Sigmoid colon (tissue), 4 donors: ENCODE results near the gene SSBP3.

ENCODE experiments used
- CTCF ChIP-seq, 4 experiments: fragments of 450-650 bp in 3 of 4; fragments of 200-600 bp in 1 of 4; IDR thresholded peaks; one replicate each; pipeline ENCODE4 v1.5.1; 2016 to 2019; ENCODE audit warnings: antibody characterized with exemption in 4 of 4, mild to moderate bottlenecking in 3 of 4, moderate library complexity in 2 of 4
- EP300 ChIP-seq, 4 donors: sonication (generic); formaldehyde crosslinking; IDR thresholded peaks; one replicate each; pipeline ENCODE4 v1.6.1; 2017; ENCODE audit warnings: antibody characterized with exemption in 4 of 4
- POLR2A ChIP-seq, 2 donors: fragments of 450-650 bp; IDR thresholded peaks; one replicate each; pipeline ENCODE4 v1.6.1; 2016; ENCODE audit warnings: antibody characterized with exemption in 2 of 2, mild to moderate bottlenecking in 2 of 2, moderate library complexity in 2 of 2
- POLR2AphosphoS5 ChIP-seq, 4 donors: sonication (generic); formaldehyde crosslinking; IDR thresholded peaks; one replicate each; pipeline ENCODE4 v1.6.1; 2017; ENCODE audit warnings: antibody characterized with exemption in 4 of 4

DNA sequence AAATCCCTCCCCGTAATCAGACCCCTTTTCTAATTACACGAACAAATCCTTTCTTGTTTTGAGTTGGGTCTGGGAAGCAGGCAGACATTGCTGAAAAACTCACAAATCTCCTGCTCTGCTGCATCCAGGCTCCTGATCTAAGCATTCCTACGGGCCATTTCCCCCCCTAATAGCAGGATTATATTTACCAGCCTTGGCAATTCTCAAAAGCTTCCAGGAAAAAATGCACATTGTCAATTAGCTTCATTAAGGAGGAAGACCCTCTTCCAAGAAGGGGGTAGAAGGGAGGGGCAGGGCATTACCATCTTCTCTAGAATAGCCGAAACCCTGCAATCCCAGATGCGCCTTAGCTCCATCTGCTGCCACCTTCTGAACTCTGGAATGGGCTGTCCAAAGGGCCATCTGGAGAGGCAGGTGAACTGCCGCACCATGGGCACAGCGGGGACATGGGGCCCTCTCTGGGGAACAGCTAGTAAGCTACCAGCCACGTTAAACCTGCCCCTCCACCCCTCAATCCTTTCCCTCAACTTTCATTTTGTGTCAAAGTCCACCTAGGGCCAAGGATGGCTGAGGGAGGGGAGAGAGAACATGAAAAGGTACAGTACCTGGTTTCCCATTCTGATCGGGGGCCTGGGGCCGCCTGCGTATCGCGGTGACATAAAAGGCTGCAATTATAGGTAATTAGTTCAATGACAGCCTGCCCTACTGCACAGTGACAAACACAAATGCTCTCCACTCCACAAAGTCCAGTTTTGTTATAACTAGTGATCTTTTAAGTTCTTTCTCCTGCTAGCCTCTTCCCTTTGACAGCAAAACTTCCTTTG lies 149.5 kb downstream of the SSBP3 start:
- no peak for TF ChIP-seq POLR2A (IDR thresholded peaks at IDR 0.05)
- no peak for TF ChIP-seq POLR2AphosphoS5 (IDR thresholded peaks at IDR 0.05)
- no peak for TF ChIP-seq CTCF (IDR thresholded peaks at IDR 0.05)
- no peak for TF ChIP-seq EP300 (IDR thresholded peaks at IDR 0.05)
